ENCODE results near the gene IQGAP2. TPM values are rescaled to one million over a fixed set of nuclear protein-coding genes. Genes with fewer than 3 reads are reported as not detected.

IQGAP2 gene
- total and polyA plus RNA-seq, 2 of the 8 experiments (the other 6 are each of a cell fraction or from before 2014, with no cell fraction given), result 19.7 to 66.0 TPM

- no peak overlapping the region for H2BK15ac ChIP-seq (ENCODE audit: low read length)
- FAIRE-seq (no peak), DNase-seq (ENCODE audit: low read depth in 1 of 2, low spot score in 2 of 2) (no peak)
- no peak overlapping the region for H4K5ac ChIP-seq (ENCODE audit: insufficient read length, low read depth, low read length)
- H3K4me3 ChIP-seq (ENCODE audit: extremely low read depth in 1 of 4, insufficient read depth in 2 of 4, low read depth in 3 of 4, low read length in 4 of 4), result no peak overlapping the region
- no peaks in the 10 kb centered on the region for H3K4me1 ChIP-seq (replicated peaks in 1 of 4; ENCODE audit: control insufficient read depth in 3 of 4, insufficient read depth in 4 of 4, low read length in 3 of 4)
- WGBS, 2 experiments (ENCODE audit: extremely low coverage in 1 of 2, insufficient coverage in 1 of 2, insufficient read length in 1 of 2, insufficient replicate concordance in 2 of 2, low coverage in 1 of 2, low lambda C conversion rate in 2 of 2, missing lambda C conversion rate in 1 of 2), result 96% methylated on average over 4 of the region's 4 CpGs; no CpG with 5 or more reads in 1 of the 2 experiments
- H2AFZ ChIP-seq (ENCODE audit: low read length), result no peak overlapping the region
- ChIA-PET POLR2A (ENCODE audit: partially characterized antibody) (no interaction called here), CTCF (ENCODE audit: partially characterized antibody) (interaction anchor here (1.0 kb wide), 1 partner anchor 14 kb away, joined by 4 read pairs; no protein-coding TSS in a partner anchor)
- H3K4me2 ChIP-seq (ENCODE audit: insufficient read depth in 1 of 2, low read depth in 2 of 2, low read length in 2 of 2), result no peak overlapping the region
- H3K79me1 ChIP-seq (ENCODE audit: low read depth, low read length), result no peaks in the 10 kb centered on the region
- no peak overlapping the region for H2BK120ac ChIP-seq (replicated peaks; ENCODE audit: low read depth, low read length)
- H3K9me3 ChIP-seq (ENCODE audit: insufficient read depth in 2 of 2, low read depth in 1 of 2, low read length in 1 of 2), result peaks cover 12% of the 10 kb centered on the region in 2 experiments
- peaks cover 0 to 17% of the 10 kb centered on the region in 2 experiments; a peak in 2 of 4 replicates for H3K79me2 ChIP-seq (ENCODE audit: control insufficient read depth in 1 of 2, insufficient read depth in 2 of 2, low read length in 2 of 2)
- H2AK5ac ChIP-seq (ENCODE audit: low read depth, low read length), result no peak overlapping the region
- TF ChIP-seq CEBPB (IDR thresholded peaks at IDR 0.05; ENCODE audit: low read depth, low read length), result no peak
- no peak for TF ChIP-seq BRCA1 (IDR thresholded peaks at IDR 0.05; ENCODE audit: low read depth, low read length)
- no peak for TF ChIP-seq POLR2AphosphoS5 (IDR thresholded peaks at IDR 0.05; ENCODE audit: low read depth, low read length)
- TF ChIP-seq NRF1 (IDR thresholded peaks at IDR 0.05; ENCODE audit: low read depth, low read length), result no peak
- TF ChIP-seq JUN (IDR thresholded peaks at IDR 0.05; ENCODE audit: low read depth, low read length), result no peak
- TF ChIP-seq E2F6 (IDR thresholded peaks at IDR 0.05), result no peak
- TF ChIP-seq GTF2F1 (IDR thresholded peaks at IDR 0.05; ENCODE audit: borderline replicate concordance, low read depth, low read length), result no peak
- TF ChIP-seq ZNF274 (IDR thresholded peaks at IDR 0.05; ENCODE audit: borderline replicate concordance, extremely low read depth, low read length), result no peak
- no peak for TF ChIP-seq EGR1 (IDR thresholded peaks at IDR 0.05; ENCODE audit: borderline replicate concordance, low read depth, low read length)
- TF ChIP-seq EP300 (IDR thresholded peaks at IDR 0.05; ENCODE audit: borderline replicate concordance in 1 of 2, low read depth in 2 of 2, low read length in 2 of 2), result no peak
- no peak for TF ChIP-seq CTCF (IDR thresholded peaks at IDR 0.05; ENCODE audit: control extremely low read depth in 1 of 3, insufficient read depth in 1 of 3, low read depth in 1 of 3, low read length in 3 of 3)
- no peak overlapping the region for H3K18ac ChIP-seq (ENCODE audit: extremely low read depth, low read length)
- no peak overlapping the region for H2BK12ac ChIP-seq (ENCODE audit: low read depth, low read length)
- no peak overlapping the region for H3K56ac ChIP-seq (replicated peaks; ENCODE audit: insufficient read length, low read depth, low read length)
- no peaks in the 10 kb centered on the region for H3K27me3 ChIP-seq (replicated peaks in 1 of 4; ENCODE audit: control insufficient read depth in 3 of 4, extremely low read depth in 1 of 4, insufficient read depth in 3 of 4, low read length in 3 of 4)
- H2BK5ac ChIP-seq (ENCODE audit: low read depth, low read length), result no peak overlapping the region
- no peaks in the 10 kb centered on the region for H3K23me2 ChIP-seq (ENCODE audit: low read depth, low read length)
- no peak overlapping the region for H3K14ac ChIP-seq (ENCODE audit: insufficient read length)
- H3K4ac ChIP-seq (replicated peaks; ENCODE audit: insufficient read length, low read depth, low read length), result no peak overlapping the region
- no peak overlapping the region for H3K9ac ChIP-seq (replicated peaks in 1 of 4; ENCODE audit: extremely low read depth in 1 of 4, low read depth in 3 of 4, low read length in 3 of 4)
- no peak overlapping the region for H3K23ac ChIP-seq (ENCODE audit: insufficient read length)
- no peak overlapping the region for H4K91ac ChIP-seq (replicated peaks; ENCODE audit: insufficient read length, low read length)
- H4K20me1 ChIP-seq (replicated peaks in 1 of 2; ENCODE audit: control insufficient read depth in 1 of 2, insufficient read depth in 2 of 2, low read length in 2 of 2), result peaks cover 4 to 7% of the 10 kb centered on the region in 2 experiments
- H3K36me3 ChIP-seq (ENCODE audit: control insufficient read depth in 2 of 4, insufficient read depth in 4 of 4, low read length in 3 of 4), result peaks cover 0 to 19% (median 12%) of the 10 kb centered on the region in 4 experiments; a peak in 6 of 8 replicates
- H3K27ac ChIP-seq (ENCODE audit: low read depth, low read length), result no peak overlapping the region
- H4K8ac ChIP-seq (ENCODE audit: extremely low read depth, insufficient read depth, low read length), result no peak overlapping the region
- H2BK20ac ChIP-seq (ENCODE audit: low read length), result no peak overlapping the region
Measured at GRCh38 chr5:76728965-76729364, 325.9 kb downstream of the IQGAP2 start.

Measured in H1 (cell line).